ENCODE results near the gene ITGA8. TPM values are rescaled to one million over a fixed set of nuclear protein-coding genes. Genes with fewer than 3 reads are reported as not detected.

The ITGA8 gene
- total and polyA plus RNA-seq, 2 of the 13 experiments (the other 11 are each of a cell fraction or from before 2014, with no cell fraction given), result not detected

GRCh38 chr10:15695852-15696251 is 23.9 kb downstream of the ITGA8 start:
- FAIRE-seq (no peak), ATAC-seq (no peak), DNase-seq (ENCODE audit: low spot score) (no peak)
- intact Hi-C loops (cut with micrococcal nuclease; ENCODE audit: unreplicated experiment), result no loop called here
- no peaks in the 10 kb centered on the region for H3K4me1 ChIP-seq (ENCODE audit: insufficient read depth, low read length)
- no peaks in the 10 kb centered on the region for H4K20me1 ChIP-seq (ENCODE audit: insufficient read depth, low read length)
- TF ChIP-seq ZNF446 (CRISPR knock-in tag; IDR thresholded peaks at IDR 0.05), result no peak
- no peak for TF ChIP-seq GLMP (CRISPR knock-in tag; IDR thresholded peaks at IDR 0.05; ENCODE audit: borderline replicate concordance)
- no peak for TF ChIP-seq ERF (CRISPR knock-in tag; IDR thresholded peaks at IDR 0.05)
- no peak for TF ChIP-seq ZSCAN25 (CRISPR knock-in tag; IDR thresholded peaks at IDR 0.05)
- TF ChIP-seq ZBTB8A (CRISPR knock-in tag; IDR thresholded peaks at IDR 0.05; ENCODE audit: borderline replicate concordance, low read depth), result no peak
- no peak for TF ChIP-seq THAP8 (CRISPR knock-in tag; IDR thresholded peaks at IDR 0.05; ENCODE audit: borderline replicate concordance)
- no peak for TF ChIP-seq FOXK2 (IDR thresholded peaks at IDR 0.05)
- no peak for TF ChIP-seq ZNF816 (CRISPR knock-in tag; IDR thresholded peaks at IDR 0.05; ENCODE audit: borderline replicate concordance)
- TF ChIP-seq ZNF34 (CRISPR knock-in tag; IDR thresholded peaks at IDR 0.05; ENCODE audit: borderline replicate concordance), result no peak
- TF ChIP-seq CEBPG (CRISPR knock-in tag; IDR thresholded peaks at IDR 0.05), result no peak
- TF ChIP-seq NR2C2 (CRISPR knock-in tag; IDR thresholded peaks at IDR 0.05; ENCODE audit: borderline replicate concordance), result no peak
- no peak for TF ChIP-seq ZNF574 (CRISPR knock-in tag; IDR thresholded peaks at IDR 0.05)
- H3K27ac ChIP-seq (ENCODE audit: extremely low read length, insufficient read depth, low read length), result no peak overlapping the region
- peaks cover 0 to 7% of the 10 kb centered on the region in 2 experiments; a peak in 1 of 5 replicates for H3K27me3 ChIP-seq (ENCODE audit: control insufficient read depth in 1 of 2, insufficient read depth in 2 of 2, low read length in 2 of 2)
- no peak overlapping the region for H3K9ac ChIP-seq (ENCODE audit: insufficient read depth, low read depth, low read length)
- WGBS (ENCODE audit: low lambda C conversion rate), result 27% methylated on average over 12 of the region's 12 CpGs
- H2AFZ ChIP-seq (ENCODE audit: low read length), result no peak overlapping the region
- in situ Hi-C loops (cut with HindIII; ENCODE audit: extremely low pct_ligation_motif_present, low pct_unique_long_range_greater_than_20kb), result no loop called here
- ChIA-PET CTCF (ENCODE audit: low intra/inter-chr PET ratio, low total read pairs) (no interaction called here), POLR2A (no interaction called here)
- no peaks in the 10 kb centered on the region for H3K9me3 ChIP-seq (ENCODE audit: low read length)
- no peaks in the 10 kb centered on the region for H3K36me3 ChIP-seq (replicated peaks in 1 of 2; ENCODE audit: control insufficient read depth in 1 of 2, insufficient read depth in 2 of 2, low read length in 2 of 2)
- no peaks in the 10 kb centered on the region for H3K79me2 ChIP-seq (ENCODE audit: insufficient read depth, low read length)
- H3K4me2 ChIP-seq (ENCODE audit: low read depth, low read length), result no peak overlapping the region
- no TSS peak for BruUV-seq (replicated peaks)
- no peak overlapping the region for H3K4me3 ChIP-seq (replicated peaks in 1 of 3; ENCODE audit: insufficient read depth in 1 of 3, low read depth in 2 of 3, low read length in 3 of 3)

Data from HepG2 (cell line).